Type B pancreatic cell (in vitro differentiated cells): Measurements from ENCODE around the gene NOL4. TPM values are rescaled to one million over a fixed set of nuclear protein-coding genes. Genes with fewer than 3 reads are reported as not detected.
"Not testable (repeated sequence)": the region's sequence is repeated elsewhere in the genome, so short reads cannot be mapped to it uniquely, and the experiment has no call there.

ENCODE experiments used
- DNase-seq: peaks from one replicate; pipeline ENCODE4 v3.0.0; 2021; ENCODE audit warnings: mixed read lengths; ENCODE audit not compliant: unreplicated experiment; ENCODE audit errors: extremely low spot score
- H3K27ac Mint-ChIP-seq: 2 replicates; pipeline ENCODE4 v1.8.0; 2021; ENCODE audit warnings: mild to moderate bottlenecking, mixed read lengths
- H3K27me3 Mint-ChIP-seq: 2 replicates; pipeline ENCODE4 v1.8.0; 2021; ENCODE audit warnings: mixed read lengths
- H3K36me3 Mint-ChIP-seq: 2 replicates; pipeline ENCODE4 v1.8.0; 2021; ENCODE audit warnings: mixed read lengths
- H3K4me1 Mint-ChIP-seq: one replicate; pipeline ENCODE4 v1.8.0; 2021; ENCODE audit warnings: mixed read lengths; ENCODE audit not compliant: unreplicated experiment
- H3K4me3 Mint-ChIP-seq: 2 replicates; pipeline ENCODE4 v1.8.0; 2021; ENCODE audit warnings: mild to moderate bottlenecking, mixed read lengths
- H3K9me3 Mint-ChIP-seq: 2 replicates; pipeline ENCODE4 v1.8.0; 2021; ENCODE audit warnings: mixed read lengths
- CTCF ChIP-seq: fragments of 200-600 bp; sonication (generic); conservative IDR thresholded peaks from 2 replicates; pipeline ENCODE4 v1.5.0; 2021; ENCODE audit warnings: antibody characterized with exemption, mild to moderate bottlenecking
- long read RNA-seq: library from polyadenylated mRNA; unstranded; transcript quantifications from one replicate; pipeline ENCODE4 v2.0.0, GENCODE V29; 2020
- total RNA-seq: library from RNA; stranded (reverse); gene quantifications from 2 replicates; pipeline ENCODE4 v1.2.1, GENCODE V29; 2021; ENCODE audit warnings: low replicate concordance

NOL4 gene
- 3.6 and 8.9 TPM in 2 replicates for total RNA-seq
- long read RNA-seq, partial matches to known transcripts, result 3 of 7 reads
- long read RNA-seq, other reads (novel, unspliced or antisense), result 2 of 7 reads

GRCh38 chr18:34224423-34225217, at the start of gene NOL4:
Gene NOL4, minus strand, starts transcription at chr18:34224913. Its CDS starts 1,660 bp downstream, at chr18:34223253.
- H3K27ac Mint-ChIP-seq, result peak within 1 kb of the TSS; percentile 63
- peak; percentile 82 for DNase-seq
- H3K27me3 Mint-ChIP-seq, result peaks cover 87% of the 10 kb centered on the region
- TF ChIP-seq CTCF, result peak; percentile 61
- peaks cover 17% of the 10 kb centered on the region for H3K4me1 Mint-ChIP-seq
- peak within 1 kb of the TSS; percentile 91 for H3K4me3 Mint-ChIP-seq
- no peaks in the 10 kb centered on the region for H3K9me3 Mint-ChIP-seq
- H3K36me3 Mint-ChIP-seq, result no peaks in the 10 kb centered on the region

- not testable (repeated sequence) for H3K27ac Mint-ChIP-seq, H3K4me3 Mint-ChIP-seq, H3K4me1 Mint-ChIP-seq, H3K36me3 Mint-ChIP-seq, DNase-seq, H3K9me3 Mint-ChIP-seq, H3K27me3 Mint-ChIP-seq
Observed at GRCh38 chr18:34266029-34266428, 41.3 kb upstream of the NOL4 start.

GRCh38 chr18:34261865-34262780, 37.4 kb upstream of the NOL4 start:
- no peaks in the 10 kb centered on the region for H3K36me3 Mint-ChIP-seq
- peak; percentile 50 for TF ChIP-seq CTCF
- no peak overlapping the region for H3K27ac Mint-ChIP-seq
- no peaks in the 10 kb centered on the region for H3K27me3 Mint-ChIP-seq
- no peaks in the 10 kb centered on the region for H3K4me1 Mint-ChIP-seq
- no peak for DNase-seq
- no peaks in the 10 kb centered on the region for H3K9me3 Mint-ChIP-seq
- H3K4me3 Mint-ChIP-seq, result no peak overlapping the region

- Mint-ChIP-seq H3K4me3 (no peak overlapping the region), H3K9me3 (no peaks in the 10 kb centered on the region), H3K4me1 (no peaks in the 10 kb centered on the region), H3K27me3 (no peaks in the 10 kb centered on the region), H3K27ac (no peak overlapping the region), H3K36me3 (no peaks in the 10 kb centered on the region)
- no peak for TF ChIP-seq CTCF
- DNase-seq, result no peak
Observed at GRCh38 chr18:34258176-34258575, 33.5 kb upstream of the NOL4 start.

- no peak for TF ChIP-seq CTCF
- no peaks in the 10 kb centered on the region for H3K27me3 Mint-ChIP-seq
- no peaks in the 10 kb centered on the region for H3K36me3 Mint-ChIP-seq
- H3K9me3 Mint-ChIP-seq, result no peaks in the 10 kb centered on the region
- no peak for DNase-seq
- H3K27ac Mint-ChIP-seq, result no peak overlapping the region
- H3K4me1 Mint-ChIP-seq, result no peaks in the 10 kb centered on the region
- no peak overlapping the region for H3K4me3 Mint-ChIP-seq
Observed at GRCh38 chr18:34251919-34252318, 27.2 kb upstream of the NOL4 start.
